Fibroblast of pulmonary artery (primary cell): Measurements from ENCODE around the gene HNRNPLL.

Experiments
- DNase-seq: peaks from one replicate; pipeline ENCODE4 v3.0.0-alpha.2; 2010; ENCODE audit warnings: low read depth
- H3K4me3 ChIP-seq: replicated peaks from 2 replicates; pipeline ENCODE4 v1.5.1; 2011; ENCODE audit warnings: low read depth, mild to moderate bottlenecking, control low read depth, low read length, moderate library complexity
- CTCF ChIP-seq: IDR thresholded peaks from 2 replicates; pipeline ENCODE4 v1.5.1; 2011; ENCODE audit warnings: mild to moderate bottlenecking, control low read depth, low read length, inconsistent platforms; ENCODE audit errors: missing control alignments

The HNRNPLL gene

DNA sequence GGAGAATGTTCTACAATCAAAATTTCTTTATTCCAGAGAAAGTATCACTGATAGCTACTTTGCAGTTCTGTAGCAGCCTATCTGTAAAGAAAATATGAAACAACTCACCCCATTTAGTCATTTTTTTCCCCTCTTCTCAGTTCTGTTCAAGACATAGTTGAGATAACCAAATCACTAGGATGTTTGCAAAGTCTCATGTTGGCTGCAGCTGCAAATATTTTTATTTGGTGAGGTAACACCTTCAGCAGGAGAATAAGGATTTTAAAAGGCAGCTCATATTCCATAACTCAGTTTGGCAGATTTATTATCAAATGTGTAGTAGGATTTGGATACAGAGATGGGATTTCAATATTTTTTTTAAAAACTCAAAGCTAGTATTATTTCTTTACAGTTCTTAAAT, 41.0 kb downstream of the HNRNPLL start:
- H3K4me3 ChIP-seq = no peak overlapping the region
- no peak for DNase-seq
- TF ChIP-seq CTCF = no peak

GRCh38 chr2:38560092-38560491, 42.6 kb downstream of the HNRNPLL start:
- no peak overlapping the region for H3K4me3 ChIP-seq
- TF ChIP-seq CTCF = no peak
- DNase-seq = no peak

DNA sequence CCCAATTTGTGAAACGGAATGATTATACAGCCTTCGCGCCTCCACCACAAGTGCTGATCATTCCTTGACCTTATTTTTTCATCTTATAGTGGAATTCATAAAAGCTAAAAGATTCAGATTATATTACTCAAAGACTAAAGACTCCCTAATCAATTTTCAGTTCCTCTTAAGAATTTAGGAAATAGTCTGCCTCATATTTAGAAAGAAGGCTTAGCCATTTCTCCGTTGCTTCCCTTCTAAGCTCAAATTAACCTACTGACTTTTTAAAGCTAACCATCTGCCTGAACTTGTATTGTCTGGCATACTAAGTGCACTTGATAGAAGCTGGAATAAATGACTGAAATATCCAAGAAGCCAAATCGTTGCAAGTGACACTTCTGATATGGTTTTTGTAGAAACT, 44.7 kb downstream of the HNRNPLL start:
- no peak overlapping the region for H3K4me3 ChIP-seq
- no peak for TF ChIP-seq CTCF
- DNase-seq = no peak

DNA sequence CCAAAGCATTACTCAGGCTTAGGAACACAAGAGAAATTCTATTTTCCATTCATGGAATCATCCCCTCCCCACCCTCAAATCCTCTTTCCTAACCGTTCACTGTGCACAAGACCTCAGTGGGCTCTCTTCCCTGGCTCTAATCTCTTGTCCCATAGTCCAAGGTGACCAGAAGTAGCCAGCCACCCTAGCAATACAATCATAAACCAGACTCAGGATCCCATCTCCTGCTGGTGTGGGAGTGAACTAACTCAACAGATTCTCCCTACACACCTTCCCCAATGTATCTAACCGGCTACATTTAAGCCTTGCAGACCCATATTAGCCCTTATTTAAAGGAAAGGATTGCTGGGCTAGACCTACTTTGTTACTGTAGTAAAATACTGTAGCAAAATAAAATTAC, 45.5 kb downstream of the HNRNPLL start:
- no peak for TF ChIP-seq CTCF
- no peak for DNase-seq
- no peak overlapping the region for H3K4me3 ChIP-seq

DNA sequence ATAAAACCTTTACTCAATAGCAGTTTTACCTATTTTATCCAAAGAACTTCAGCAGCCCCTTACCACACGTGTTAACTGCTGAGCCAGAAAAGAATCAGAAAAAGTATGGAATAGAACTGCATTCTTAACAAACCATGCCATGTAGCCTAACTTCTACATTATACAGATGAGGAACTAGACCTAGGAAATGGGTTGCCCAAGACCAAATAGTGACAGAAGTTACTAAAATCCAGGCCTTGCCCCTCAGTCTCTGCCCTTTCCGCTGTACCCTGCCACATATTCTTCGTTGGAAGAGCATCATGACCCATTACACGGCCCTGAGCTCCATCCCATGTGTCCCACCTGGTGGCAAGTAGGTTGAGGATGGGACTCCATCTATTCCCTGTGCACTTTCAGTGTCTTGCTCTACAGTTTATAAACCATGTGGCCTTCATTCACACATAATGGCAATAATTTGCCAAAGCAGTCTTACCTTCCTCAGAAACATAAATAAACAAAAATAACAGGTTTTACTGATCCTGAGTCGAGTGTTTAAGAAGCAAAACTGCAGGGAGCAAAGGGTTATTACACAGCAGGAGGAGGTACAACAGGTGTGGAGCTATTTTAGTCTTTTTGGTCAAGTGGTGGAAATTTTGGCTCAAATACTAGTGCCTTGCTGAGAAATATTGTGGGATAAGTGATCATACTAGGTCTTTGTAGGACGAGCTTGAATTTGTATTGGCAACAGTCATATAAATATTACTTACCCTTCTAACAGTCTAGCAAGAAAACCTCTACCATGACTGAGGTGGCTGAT, 46.5 kb downstream of the HNRNPLL start:
- no peak for DNase-seq
- no peak for TF ChIP-seq CTCF

GRCh38 chr2:38554973-38555595, 47.6 kb downstream of the HNRNPLL start:
- H3K4me3 ChIP-seq = no peak overlapping the region
- DNase-seq = peak; percentile 44
- peak; percentile 49 for TF ChIP-seq CTCF

More for the DNA sequence above, 46.5 kb downstream of the HNRNPLL start:
- H3K4me3 ChIP-seq = no peak overlapping the region
